ENCODE data around the gene P2RY2. TPM values are rescaled to one million over a fixed set of nuclear protein-coding genes. Genes with fewer than 3 reads are reported as not detected.

Gene P2RY2
- total and polyA plus RNA-seq, 10 of the 15 experiments (the other 5 are each of a cell fraction or from before 2014, with no cell fraction given) = 0.03 to 0.23 (median 0.17) TPM; not detected in 7

- TF ChIP-seq HDGF (IDR thresholded peaks at IDR 0.05) (no peak), RAD21 (IDR thresholded peaks at IDR 0.05; ENCODE audit: insufficient read depth, low read depth, low read length) (no peak), ZNF274 (IDR thresholded peaks at IDR 0.05; ENCODE audit: insufficient read depth, insufficient read length) (no peak), PML (IDR thresholded peaks at IDR 0.05; ENCODE audit: low read length) (no peak), MXI1 (IDR thresholded peaks at IDR 0.05; ENCODE audit: low read depth, low read length) (no peak), ZNF24 (IDR thresholded peaks at IDR 0.05) (no peak), YY1 (IDR thresholded peaks at IDR 0.05; ENCODE audit: low read depth, low read length) (no peak), KLF5 (IDR thresholded peaks at IDR 0.05; ENCODE audit: partially characterized antibody) (no peak), EZH2 (IDR thresholded peaks at IDR 0.05; ENCODE audit: borderline replicate concordance, control insufficient read depth, low read depth, low read length) (no peak), RB1 (IDR thresholded peaks at IDR 0.05; ENCODE audit: borderline replicate concordance) (no peak), PAX5 (IDR thresholded peaks at IDR 0.05; ENCODE audit: borderline replicate concordance, low read depth, low read length) (no peak), MYC (IDR thresholded peaks at IDR 0.05; ENCODE audit: insufficient read depth, insufficient read length, insufficient replicate concordance, low read length, severe bottlenecking) (no peak), MTA2 (IDR thresholded peaks at IDR 0.05; ENCODE audit: low read depth) (no peak), EGR1 (IDR thresholded peaks at IDR 0.05; ENCODE audit: borderline replicate concordance in 1 of 2, low read depth in 2 of 2, low read length in 2 of 2) (no peak), ZBTB33 (IDR thresholded peaks at IDR 0.05) (no peak), ZBED1 (IDR thresholded peaks at IDR 0.05; ENCODE audit: borderline replicate concordance) (no peak)
- ChIA-PET POLR2A (interaction anchor here (0.6 to 1.0 kb wide), 2 partner anchors 49 to 215 kb away, joined by 3 read pairs; no protein-coding TSS in a partner anchor), SMC1A (ENCODE audit: uncharacterized antibody, unreplicated experiment) (interaction anchor here (0.6 to 11.9 kb wide), 8 partner anchors 9 to 57 kb away, joined by 3 to 188 read pairs (median 4); no protein-coding TSS in a partner anchor), CTCF (interaction anchor here (0.5 to 6.9 kb wide), 17 partner anchors 9 to 408 kb away, joined by 3 to 160 read pairs (median 5); no protein-coding TSS in a partner anchor), RAD21 (ENCODE audit: unreplicated experiment) (interaction anchor here (0.5 to 9.3 kb wide), 6 partner anchors 46 to 282 kb away, joined by 3 to 115 read pairs (median 8); no protein-coding TSS in a partner anchor)
- Histone ChIP-seq H3K9ac (ENCODE audit: control insufficient read depth, insufficient read depth, low read length) (no peak overlapping the region), H3K36me3 (ENCODE audit: control insufficient read depth in 2 of 2, insufficient read depth in 2 of 2, low read length in 1 of 2) (no peaks in the 10 kb centered on the region), H3K9me3 (replicated peaks; ENCODE audit: control insufficient read depth, insufficient read depth, low read length) (no peaks in the 10 kb centered on the region), H3K79me2 (ENCODE audit: control insufficient read depth, insufficient read depth, low read length) (no peaks in the 10 kb centered on the region), H3K27me3 (replicated peaks in 1 of 2; ENCODE audit: control insufficient read depth in 2 of 2, insufficient read depth in 2 of 2, low read length in 1 of 2) (no peaks in the 10 kb centered on the region), H2AFZ (ENCODE audit: control insufficient read depth, low read depth, low read length) (no peak overlapping the region), H3K4me3 (no peak overlapping the region), H3K27ac (ENCODE audit: control insufficient read depth, insufficient read depth) (no peak overlapping the region), H3K4me2 (ENCODE audit: control insufficient read depth, insufficient read depth) (no peak overlapping the region), H3K4me1 (ENCODE audit: control insufficient read depth, insufficient read depth, low read length) (no peaks in the 10 kb centered on the region; the same call in 1 of the 2 replicates), H4K20me1 (ENCODE audit: control insufficient read depth, insufficient read depth) (no peaks in the 10 kb centered on the region)
- in situ Hi-C loops (cut with MboI) = loop anchor here (5.0 kb wide), 1 partner anchor 48 kb away; no protein-coding TSS in a partner anchor
- WGBS (ENCODE audit: insufficient coverage, insufficient replicate concordance, low lambda C conversion rate, missing lambda C conversion rate) = 66% methylated on average over 8 of the region's 8 CpGs
- FAIRE-seq = no peak
- ATAC-seq = no peak
- no peak for DNase-seq (ENCODE audit: low read depth, low spot score)
- intact Hi-C loops (cut with micrococcal nuclease; ENCODE audit: unreplicated experiment) = no loop called here
- BruUV-seq (replicated peaks) = no TSS peak
Measured at GRCh38 chr11:73235236-73235786, 17.2 kb downstream of the P2RY2 start.

Data from GM12878 (cell line).